ENCODE measurements around the gene CACHD1. TPM values are rescaled to one million over a fixed set of nuclear protein-coding genes. Genes with fewer than 3 reads are reported as not detected.

CACHD1 gene
- total and polyA plus RNA-seq, 9 of the 15 experiments (the other 6 are each of a cell fraction or from before 2014, with no cell fraction given) = 0.07 TPM; not detected in 8

- TF ChIP-seq MTA1 (IDR thresholded peaks at IDR 0.05; ENCODE audit: borderline replicate concordance) = no peak
- no peak for TF ChIP-seq KLF16 (IDR thresholded peaks at IDR 0.05)
- TF ChIP-seq E2F3 (CRISPR knock-in tag; IDR thresholded peaks at IDR 0.05) = no peak
- TF ChIP-seq RAD21 (CRISPR knock-in tag; conservative IDR thresholded peaks at IDR 0.05 in 1 of 2, IDR thresholded peaks at IDR 0.05 in 1 of 2) = no peak
- TF ChIP-seq TAL1 (IDR thresholded peaks at IDR 0.05) = peak; percentile 63
- TF ChIP-seq NR3C1 (CRISPR knock-in tag; IDR thresholded peaks at IDR 0.05) = no peak
- TF ChIP-seq ZSCAN32 (CRISPR knock-in tag; IDR thresholded peaks at IDR 0.05) = no peak
- TF ChIP-seq SIX5 (IDR thresholded peaks at IDR 0.05; ENCODE audit: borderline replicate concordance in 1 of 2, insufficient read depth in 1 of 2, low read depth in 1 of 2, low read length in 2 of 2) = no peak
- TF ChIP-seq SMARCA5 (IDR thresholded peaks at IDR 0.05) = no peak
- TF ChIP-seq TEAD4 (IDR thresholded peaks at IDR 0.05; ENCODE audit: low read length) = peak; percentile 43; the same call in 1 of the 2 replicates
- no peak for TF ChIP-seq TEAD4 (CRISPR knock-in tag; IDR thresholded peaks at IDR 0.05; ENCODE audit: borderline replicate concordance)
- no peak for TF ChIP-seq ATF7 (IDR thresholded peaks at IDR 0.05)
- TF ChIP-seq ZNF561 (CRISPR knock-in tag; conservative IDR thresholded peaks at IDR 0.05) = no peak
- TF ChIP-seq MTA2 (IDR thresholded peaks at IDR 0.05; ENCODE audit: low read depth) = 0 out of 2 replicates have a peak, but pooled peaks have one; percentile 31
- no peak for TF ChIP-seq PTBP1 (IDR thresholded peaks at IDR 0.05; ENCODE audit: low read depth, low read length)
- no peak for TF ChIP-seq ZNF740 (CRISPR knock-in tag; IDR thresholded peaks at IDR 0.05)
- no peak for TF ChIP-seq ZNF740 (tag; IDR thresholded peaks at IDR 0.05)
- 0 out of 2 replicates have a peak, but pooled peaks have one; percentile 35 for TF ChIP-seq ARID1B (IDR thresholded peaks at IDR 0.05)
- TF ChIP-seq RBM22 (IDR thresholded peaks at IDR 0.05; ENCODE audit: low read depth, low read length, poor library complexity, severe bottlenecking) = no peak
Observed at GRCh38 chr1:64480999-64481772, 11.3 kb downstream of the CACHD1 start (continued).

All from K562 (cell line).